Esophagus (tissue), 2 donors: ENCODE data around the gene C1orf94. TPM values are rescaled to one million over a fixed set of nuclear protein-coding genes. Genes with fewer than 3 reads are reported as not detected.

Experiments
- H3K27ac ChIP-seq, 2 donors: one replicate each; pipeline ENCODE4 v1.5.1; 2013; ENCODE audit warnings: low read depth in 2 of 2, mild to moderate bottlenecking in 2 of 2, inconsistent platforms in 1 of 2, low read length in 1 of 2, moderate library complexity in 1 of 2
- H3K27me3 ChIP-seq, 2 donors: one replicate each; pipeline ENCODE4 v1.6.1; 2013; ENCODE audit warnings: low read length in 2 of 2, control low read depth in 1 of 2, mild to moderate bottlenecking in 1 of 2; ENCODE audit not compliant: insufficient read depth in 2 of 2, control insufficient read depth in 1 of 2
- H3K36me3 ChIP-seq, 2 donors: one replicate each; pipeline ENCODE4 v1.6.1; 2013; ENCODE audit warnings: low read length in 1 of 2; ENCODE audit not compliant: control insufficient read depth in 2 of 2, insufficient read depth in 2 of 2
- H3K4me1 ChIP-seq, 2 donors: one replicate each; pipeline ENCODE4 v1.6.1; 2013; ENCODE audit warnings: low read length in 1 of 2; ENCODE audit not compliant: control insufficient read depth in 2 of 2, insufficient read depth in 2 of 2
- H3K4me3 ChIP-seq, 2 donors: one replicate each; pipeline ENCODE4 v1.5.1; 2013; ENCODE audit warnings: low read length in 2 of 2, mild to moderate bottlenecking in 2 of 2, low read depth in 1 of 2, moderate library complexity in 1 of 2
- H3K9me3 ChIP-seq, 2 donors: one replicate each; pipeline ENCODE4 v1.6.1; 2013; ENCODE audit warnings: mild to moderate bottlenecking in 2 of 2, low read depth in 1 of 2, low read length in 1 of 2, moderate library complexity in 1 of 2; ENCODE audit not compliant: control insufficient read depth in 2 of 2, insufficient read depth in 1 of 2
- WGBS, 2 donors: extraction: QIAGEN DNeasy Blood & Tissue Kit; methylation state at CpG; one replicate each; pipeline ENCODE4 v1.1.7; 2013; 5-methylcytosine and 5-hydroxymethylcytosine counted together
- polyA plus RNA-seq, 2 donors: library from polyadenylated mRNA; stranded (reverse); fragments of 200-250 nt; gene quantifications; one replicate each; pipeline ENCODE4 v1.2.3, GENCODE V29; 2013
- donor health status: healthy with polysubstance abuse.
- donor health status: Bipolar disorder and iron deficiency.

The C1orf94 gene
- polyA plus RNA-seq, 2 donors: not detected

GRCh38 chr1:34140011-34140676 lies 36.6 kb upstream of the C1orf94 start:
- H3K27ac ChIP-seq: no peak overlapping the region
- no peaks in the 10 kb centered on the region for H3K27me3 ChIP-seq
- no peaks in the 10 kb centered on the region for H3K4me1 ChIP-seq
- 60 to 61% methylated on average over 7 of the region's 7 CpGs for WGBS, 2 donors
- H3K4me3 ChIP-seq: no peak overlapping the region
- peaks cover 0 to 2% of the 10 kb centered on the region in 2 donors for H3K9me3 ChIP-seq
- no peaks in the 10 kb centered on the region for H3K36me3 ChIP-seq

- Histone ChIP-seq H3K4me3 (no peak overlapping the region), H3K27ac (no peak overlapping the region), H3K4me1 (no peaks in the 10 kb centered on the region), H3K9me3 (no peaks in the 10 kb centered on the region), H3K36me3 (no peaks in the 10 kb centered on the region), H3K27me3 (no peaks in the 10 kb centered on the region)
- WGBS, 2 donors: 75 to 78% methylated on average over 2 of the region's 2 CpGs
These were observed 32.7 kb upstream of the C1orf94 start for GRCh38 chr1:34143975-34144374.

GRCh38 chr1:34144766-34145165 lies 31.9 kb upstream of the C1orf94 start:
- Histone ChIP-seq H3K27ac (no peak overlapping the region), H3K9me3 (no peaks in the 10 kb centered on the region), H3K36me3 (no peaks in the 10 kb centered on the region), H3K4me1 (no peaks in the 10 kb centered on the region), H3K4me3 (no peak overlapping the region), H3K27me3 (no peaks in the 10 kb centered on the region)
- 76 to 77% methylated on average over 6 of the region's 6 CpGs for WGBS, 2 donors

GRCh38 chr1:34147301-34147700 lies 29.4 kb upstream of the C1orf94 start:
- no peaks in the 10 kb centered on the region for H3K4me1 ChIP-seq
- no peak overlapping the region for H3K27ac ChIP-seq
- no peaks in the 10 kb centered on the region for H3K9me3 ChIP-seq
- H3K4me3 ChIP-seq: no peak overlapping the region
- WGBS, 2 donors: 12 to 14% methylated on average over 4 of the region's 4 CpGs
- no peaks in the 10 kb centered on the region for H3K36me3 ChIP-seq
- H3K27me3 ChIP-seq: no peaks in the 10 kb centered on the region

- 38 to 44% methylated on average over 3 of the region's 3 CpGs for WGBS, 2 donors
- no peak overlapping the region for H3K4me3 ChIP-seq
These were observed 27.2 kb upstream of the C1orf94 start for GRCh38 chr1:34149501-34149900.

GRCh38 chr1:34153246-34153645 lies 23.5 kb upstream of the C1orf94 start:
- 89 to 96% methylated on average over 4 of the region's 4 CpGs for whole genome bisulfite sequencing, 2 donors
- no peak overlapping the region for H3K27ac ChIP-seq
- H3K4me1 ChIP-seq: no peaks in the 10 kb centered on the region
- no peaks in the 10 kb centered on the region for H3K36me3 ChIP-seq
- peaks cover 2% of the 10 kb centered on the region in 2 donors for H3K9me3 ChIP-seq
- no peak overlapping the region for H3K4me3 ChIP-seq
- H3K27me3 ChIP-seq: peaks cover 0 to 2% of the 10 kb centered on the region in 2 donors

More at GRCh38 chr1:34149501-34149900, 27.2 kb upstream of the C1orf94 start:
- Histone ChIP-seq H3K9me3 (no peaks in the 10 kb centered on the region), H3K4me1 (no peaks in the 10 kb centered on the region), H3K27me3 (no peaks in the 10 kb centered on the region), H3K36me3 (no peaks in the 10 kb centered on the region), H3K27ac (no peak overlapping the region)

- Histone ChIP-seq H3K4me1 (no peaks in the 10 kb centered on the region), H3K27me3 (peaks cover 0 to 2% of the 10 kb centered on the region in 2 donors), H3K4me3 (no peak overlapping the region), H3K27ac (no peak overlapping the region), H3K9me3 (peaks cover 2% of the 10 kb centered on the region in 2 donors), H3K36me3 (no peaks in the 10 kb centered on the region)
- 62 to 72% methylated on average over 2 of the region's 2 CpGs for WGBS, 2 donors
These were observed 20.8 kb upstream of the C1orf94 start for GRCh38 chr1:34155860-34156259.

- Histone ChIP-seq H3K9me3 (peaks cover 2% of the 10 kb centered on the region in 2 donors), H3K4me1 (no peaks in the 10 kb centered on the region), H3K27ac (no peak overlapping the region), H3K36me3 (no peaks in the 10 kb centered on the region), H3K27me3 (peaks cover 0 to 2% of the 10 kb centered on the region in 2 donors), H3K4me3 (no peak overlapping the region)
- 53 to 68% methylated on average over 3 of the region's 3 CpGs for WGBS, 2 donors
These were observed 20.0 kb upstream of the C1orf94 start for GRCh38 chr1:34156739-34157138.

- no peak overlapping the region for H3K27ac ChIP-seq
- peaks cover 0 to 26% of the 10 kb centered on the region in 2 donors for H3K27me3 ChIP-seq
- peaks cover 11 to 13% of the 10 kb centered on the region in 2 donors for H3K4me1 ChIP-seq
- H3K9me3 ChIP-seq: peaks cover 0 to under 1% of the 10 kb centered on the region in 2 donors
- WGBS, 2 donors: 3 to 4% methylated on average over 46 of the region's 46 CpGs
- no peaks in the 10 kb centered on the region for H3K36me3 ChIP-seq
- peak overlapping the region; percentile 15 to 36 for H3K4me3 ChIP-seq
These were observed 13.6 kb upstream of the C1orf94 start for GRCh38 chr1:34162852-34163766.
